Glomerular visceral epithelial cell (primary cell): ENCODE results near the gene GABBR2.
A peak's percentile ranks its signal among the peaks of the same experiment; 100 is the strongest.

Source experiments
- DNase-seq: peaks from one replicate; pipeline ENCODE4 v3.0.0-alpha.2; 2016; ENCODE audit errors: extremely low spot score

The GABBR2 gene

GRCh38 chr9:98541684-98542230, 167.0 kb downstream of the GABBR2 start:
- DNase-seq = no peak

DNA sequence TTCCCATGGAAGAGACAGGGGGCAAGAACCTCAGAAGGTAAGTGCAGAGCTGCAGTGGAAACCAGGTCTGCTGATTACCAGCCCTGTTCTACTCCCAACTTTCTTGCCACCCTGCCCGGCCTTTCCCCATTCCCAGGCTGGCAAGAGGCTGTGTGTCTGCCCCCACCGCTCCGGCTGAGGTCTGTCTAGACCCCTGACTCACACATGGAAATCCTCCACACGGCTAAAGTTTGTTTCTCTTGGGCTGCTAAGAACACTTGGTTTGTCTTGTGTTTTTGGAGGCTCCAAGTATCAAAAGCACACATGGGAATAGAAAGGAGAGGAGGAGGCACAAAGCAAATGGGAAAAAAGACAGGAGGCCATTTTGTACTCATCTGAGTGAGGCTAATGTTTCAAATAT, 168.3 kb downstream of the GABBR2 start:
- DNase-seq = no peak

- no peak for DNase-seq
These were observed 168.8 kb downstream of the GABBR2 start for GRCh38 chr9:98539954-98540353.

DNA sequence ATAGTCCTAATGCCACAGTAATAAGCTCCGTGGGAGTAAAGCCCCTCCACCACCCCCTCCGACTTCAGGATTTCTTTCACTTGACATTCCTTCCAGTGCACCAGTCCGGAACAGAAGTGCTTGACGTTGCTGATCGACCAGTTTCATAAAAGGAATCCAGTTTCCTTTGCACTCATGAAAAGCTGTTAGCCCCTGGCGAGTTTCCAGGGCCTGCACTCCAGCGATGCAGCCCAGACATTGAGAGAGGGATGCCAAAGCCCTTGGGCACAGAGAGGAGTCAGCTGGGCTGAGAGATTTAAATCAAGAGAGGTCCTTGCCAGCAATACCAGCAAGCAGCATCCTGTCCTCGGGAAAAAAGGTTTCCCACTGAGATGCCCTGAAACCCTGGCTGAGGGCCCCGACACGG, 170.1 kb downstream of the GABBR2 start:
- peak; percentile 6 for DNase-seq

DNA sequence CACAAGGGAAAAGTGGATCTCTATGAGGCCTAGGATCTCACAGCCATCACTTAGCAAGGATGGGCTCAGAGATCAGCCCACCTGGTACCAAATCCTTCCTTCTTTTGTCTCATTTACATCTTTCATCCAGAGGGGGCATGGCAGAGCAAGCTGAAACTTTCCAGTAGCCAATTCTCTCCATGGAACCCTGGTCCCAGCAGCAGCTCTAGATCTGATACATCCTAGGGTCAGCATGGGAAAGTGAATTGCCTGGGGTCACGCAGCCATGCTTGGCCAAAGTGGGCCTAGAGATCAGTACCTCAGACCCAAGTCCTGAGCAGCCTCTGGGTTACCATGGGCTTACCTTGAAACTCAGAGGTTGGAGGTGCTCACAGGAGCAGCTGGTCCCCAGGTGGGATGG, 170.5 kb downstream of the GABBR2 start:
- DNase-seq = no peak

DNA sequence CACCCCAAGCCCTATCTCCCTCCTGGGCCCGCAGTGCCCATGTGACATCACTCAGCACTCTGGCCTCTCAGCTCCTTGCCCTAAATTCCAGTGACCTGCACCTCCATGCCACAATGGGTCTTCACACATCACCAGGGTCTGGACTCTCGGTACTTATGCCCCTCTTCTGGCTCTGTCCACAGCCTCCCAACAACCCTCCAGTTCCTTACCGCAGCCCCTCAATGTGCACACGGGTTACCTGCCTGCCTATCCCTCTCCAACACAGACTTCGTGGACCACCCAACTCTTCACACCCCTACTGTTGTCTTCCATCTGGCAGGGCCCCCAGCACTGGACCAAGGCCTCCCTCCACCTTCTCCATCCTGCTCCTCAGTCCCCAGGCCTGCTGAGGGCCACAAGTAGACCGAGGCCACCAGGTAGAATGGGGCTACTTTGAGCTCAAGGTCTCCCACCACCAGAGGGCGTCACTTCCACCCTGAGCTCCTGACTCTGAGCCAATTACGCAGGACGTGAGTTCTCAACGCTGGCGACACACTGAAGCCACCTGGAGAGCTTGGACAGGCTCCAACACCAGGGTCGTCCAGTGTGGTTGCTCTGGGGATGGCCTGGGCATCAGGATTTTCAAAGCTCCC, 172.1 kb downstream of the GABBR2 start:
- DNase-seq = no peak

GRCh38 chr9:98533866-98534265, 174.9 kb downstream of the GABBR2 start:
- no peak for DNase-seq

- DNase-seq = no peak
These were observed 175.6 kb downstream of the GABBR2 start for GRCh38 chr9:98533132-98533531.

GRCh38 chr9:98532574-98532973, 176.2 kb downstream of the GABBR2 start:
- no peak for DNase-seq

DNA sequence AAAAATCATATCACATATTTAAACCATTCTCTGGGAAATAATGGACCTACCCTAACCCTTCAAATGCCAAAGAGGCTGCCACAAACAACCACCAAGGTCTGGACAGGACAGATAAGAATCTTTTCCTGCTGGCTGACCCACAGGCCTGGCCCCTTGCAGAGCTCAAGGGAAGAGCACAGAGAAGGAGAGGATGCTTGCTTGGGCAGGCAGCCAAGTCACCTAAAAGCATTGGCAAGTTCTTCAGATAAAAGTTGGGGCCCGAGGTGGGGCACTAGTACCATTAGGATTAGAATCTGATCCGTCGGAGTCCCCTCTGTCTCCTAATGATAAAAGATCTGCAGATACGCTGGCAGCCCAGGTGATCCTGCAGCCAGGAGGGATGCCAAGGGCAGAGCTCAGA, 176.6 kb downstream of the GABBR2 start:
- no peak for DNase-seq

GRCh38 chr9:98530806-98531386, 177.8 kb downstream of the GABBR2 start:
- DNase-seq = no peak

DNA sequence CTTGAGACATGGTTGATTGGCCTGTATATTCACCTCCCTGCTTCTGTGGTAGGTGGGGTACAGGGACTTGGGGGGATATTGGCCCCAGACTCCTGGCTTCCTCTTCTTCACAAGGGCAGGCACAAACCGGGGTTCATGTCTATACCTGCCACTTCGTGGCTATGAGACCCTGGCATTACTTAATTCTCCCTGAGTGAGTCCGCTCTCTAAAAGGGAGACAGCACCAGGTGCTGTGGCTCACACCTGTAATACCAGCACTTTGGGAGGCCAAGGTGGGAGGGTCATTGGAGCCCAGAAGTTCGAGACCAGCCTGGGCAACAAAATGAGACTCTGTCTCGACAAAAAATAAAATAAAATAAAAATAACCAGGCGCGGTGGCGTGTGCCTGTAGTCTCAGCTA, 178.5 kb downstream of the GABBR2 start:
- DNase-seq = no peak

DNA sequence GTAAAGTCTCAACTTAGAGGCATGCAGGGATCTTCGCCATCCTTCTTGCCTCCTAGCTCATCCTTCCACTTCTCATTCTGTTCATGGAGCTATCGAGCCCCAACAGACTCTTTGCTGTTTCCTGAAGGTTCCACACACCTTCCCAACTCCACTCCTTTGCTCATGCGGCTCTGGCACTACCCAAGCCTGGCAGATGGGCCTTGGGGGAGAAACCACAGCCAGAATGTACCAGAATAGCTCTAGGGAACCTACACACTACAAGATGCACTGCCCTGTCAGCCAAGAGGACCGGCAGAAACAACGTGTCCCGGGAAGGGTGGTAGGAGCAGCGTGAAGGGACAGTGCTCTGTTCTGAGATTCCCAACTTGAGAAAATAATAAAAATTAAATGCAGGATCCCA, 178.9 kb downstream of the GABBR2 start:
- DNase-seq = no peak

DNA sequence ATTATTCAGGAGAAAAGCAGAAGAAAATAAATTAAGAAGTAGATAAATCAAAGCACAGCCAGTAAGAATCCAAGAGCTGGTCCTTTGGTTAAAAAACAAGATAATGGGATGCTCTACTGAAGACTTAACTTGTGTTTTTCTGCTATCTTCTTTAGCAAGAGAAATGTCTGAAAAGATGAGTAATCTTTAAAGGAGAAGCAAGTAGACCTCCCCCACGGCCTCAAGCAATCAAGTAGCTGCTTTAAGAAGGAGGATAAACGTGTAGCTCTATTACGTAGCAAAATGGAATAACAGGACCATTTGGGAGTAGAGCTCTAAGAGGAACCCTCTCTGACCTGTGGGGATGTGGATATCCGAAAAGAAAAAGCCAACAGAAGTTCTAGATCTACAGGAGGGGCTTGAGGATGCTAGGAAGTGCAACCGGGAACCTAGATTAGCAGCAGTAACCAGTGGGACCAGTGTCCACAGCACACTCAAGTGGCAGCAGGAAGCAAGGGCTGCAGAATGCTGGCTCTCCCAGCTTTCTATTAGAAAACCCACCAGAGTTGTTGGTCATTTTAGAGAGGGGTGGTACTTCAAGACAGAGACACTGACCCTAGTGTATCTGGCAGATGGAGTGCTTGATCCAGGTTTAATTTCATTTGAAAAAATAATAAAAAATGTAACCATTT, 185.4 kb downstream of the GABBR2 start:
- peak; percentile 17 for DNase-seq

- DNase-seq = no peak
These were observed 186.2 kb downstream of the GABBR2 start for GRCh38 chr9:98522487-98522886.

DNA sequence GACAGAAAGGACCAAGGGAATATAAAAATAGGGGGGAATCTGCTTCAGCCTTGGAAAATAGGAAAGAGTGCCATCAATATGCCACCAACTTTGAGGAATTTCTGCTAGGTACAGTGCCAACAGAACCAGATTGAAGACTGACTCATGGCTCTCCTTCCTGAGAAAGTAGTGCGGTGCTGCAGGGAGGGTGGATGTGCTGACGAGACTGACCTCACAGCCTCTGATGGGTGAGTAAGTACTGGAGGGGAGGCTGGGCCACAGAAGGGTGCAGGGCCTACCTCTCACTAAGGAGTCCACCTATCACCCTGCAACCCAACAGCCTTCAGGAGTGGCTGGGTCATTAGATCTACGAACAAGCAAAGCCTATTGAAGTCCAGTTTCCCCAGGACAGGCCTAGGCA, 187.6 kb downstream of the GABBR2 start:
- peak; percentile 58 for DNase-seq

- no peak for DNase-seq
These were observed 188.3 kb downstream of the GABBR2 start for GRCh38 chr9:98520221-98520960.

GRCh38 chr9:98519641-98520040, 189.1 kb downstream of the GABBR2 start:
- no peak for DNase-seq

- DNase-seq = no peak
These were observed 190.2 kb downstream of the GABBR2 start for GRCh38 chr9:98518556-98518955.

GRCh38 chr9:98517761-98518160, 191.0 kb downstream of the GABBR2 start:
- no peak for DNase-seq

GRCh38 chr9:98516897-98517503, 191.7 kb downstream of the GABBR2 start:
- no peak for DNase-seq
